ENCODE results near the gene WBP2.
A peak's percentile ranks its signal among the peaks of the same experiment; 100 is the strongest.

WBP2 gene

DNA sequence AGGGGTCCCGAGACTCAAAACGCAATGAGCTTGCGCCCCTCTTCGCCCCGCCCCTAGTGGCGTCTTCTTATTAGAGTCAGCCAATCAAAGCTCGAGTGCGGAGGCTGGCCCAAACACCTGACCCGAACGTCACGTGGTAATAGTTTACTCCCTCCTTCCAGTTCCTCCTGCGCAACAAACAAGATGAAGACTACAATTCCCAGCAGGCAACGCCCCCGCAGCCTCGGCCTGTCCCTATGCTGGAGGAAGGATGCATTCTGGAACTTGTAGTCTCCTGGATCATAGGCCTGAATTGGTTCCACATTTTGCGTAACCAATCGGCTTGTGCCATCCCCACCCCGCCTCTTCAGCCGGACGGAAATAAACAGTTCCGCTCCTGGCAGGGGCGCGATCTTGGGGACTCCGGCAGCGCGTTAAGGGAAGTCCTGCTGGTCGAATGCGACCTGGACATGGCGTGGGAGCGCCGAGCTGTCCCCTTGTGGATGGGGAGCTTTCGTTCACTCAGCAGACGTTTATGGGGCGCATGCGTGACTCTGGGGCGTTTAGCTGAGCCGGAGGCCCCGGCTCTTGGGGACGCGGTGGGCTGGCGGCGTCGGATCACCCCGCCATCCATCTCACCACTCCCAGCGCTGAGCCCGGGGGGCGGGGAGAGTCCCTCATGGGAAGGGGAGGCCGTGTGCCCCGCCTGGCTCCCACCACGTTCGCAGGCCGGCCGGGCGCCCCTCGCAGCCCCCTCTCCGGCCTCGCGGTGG lies at the start of gene WBP2:
Gene WBP2 (minus strand): TSS at position 26 of the 752 bp plus-strand sequence. CDS start 38 bp downstream, outside the sequence.
- peak; percentile 93 to 99 (median 98) for DNase-seq

- DNase-seq: no peak
These were observed 47.3 kb upstream of the WBP2 start for GRCh38 chr17:75902406-75902805.

DNA sequence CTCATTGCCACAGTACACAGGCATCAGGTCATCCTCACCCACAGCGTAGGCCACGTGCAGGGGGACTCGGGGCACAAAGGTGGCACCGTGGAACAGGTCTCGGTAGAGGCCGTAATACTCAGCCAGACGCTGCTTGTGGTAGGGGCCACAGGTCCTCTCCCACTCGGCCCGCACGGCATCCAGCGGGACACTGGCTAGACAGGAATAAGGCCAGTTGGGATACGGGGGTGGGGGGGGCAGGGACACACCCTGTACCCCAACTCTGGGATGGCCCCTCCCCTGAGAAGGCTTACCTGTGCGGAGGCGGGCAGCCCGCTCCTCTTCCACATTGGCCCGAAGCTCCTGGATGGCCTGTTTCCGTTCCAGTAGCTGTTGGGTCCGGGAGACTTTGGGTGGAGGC lies 46.6 kb upstream of the WBP2 start:
- DNase-seq: no peak

GRCh38 chr17:75900691-75901533 lies 45.8 kb upstream of the WBP2 start:
- DNase-seq: no peak

GRCh38 chr17:75899767-75900468 lies 44.8 kb upstream of the WBP2 start:
- DNase-seq: no peak

DNA sequence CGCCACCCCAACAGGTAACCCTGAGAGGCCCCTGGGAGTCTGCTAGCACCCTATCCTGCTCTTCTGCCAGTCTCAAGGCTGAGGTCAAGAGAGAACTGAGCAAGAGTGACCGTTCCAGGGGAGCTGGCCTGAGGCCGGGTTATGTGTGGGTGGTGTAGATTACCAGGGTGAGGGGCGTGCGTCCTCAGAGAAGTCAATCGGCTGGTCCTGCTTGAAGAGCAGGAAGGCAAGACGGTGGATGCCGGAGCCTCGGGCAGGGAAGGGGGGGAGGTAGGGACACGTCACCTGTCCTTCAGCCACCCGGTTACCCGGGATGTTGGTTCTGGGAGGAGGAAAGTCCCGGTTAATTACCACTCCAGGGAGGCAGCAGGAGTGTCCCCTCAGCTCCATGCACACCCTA lies 44.2 kb upstream of the WBP2 start:
- DNase-seq: no peak

- no peak for DNase-seq
These were observed 43.7 kb upstream of the WBP2 start for GRCh38 chr17:75898791-75899190.

DNA sequence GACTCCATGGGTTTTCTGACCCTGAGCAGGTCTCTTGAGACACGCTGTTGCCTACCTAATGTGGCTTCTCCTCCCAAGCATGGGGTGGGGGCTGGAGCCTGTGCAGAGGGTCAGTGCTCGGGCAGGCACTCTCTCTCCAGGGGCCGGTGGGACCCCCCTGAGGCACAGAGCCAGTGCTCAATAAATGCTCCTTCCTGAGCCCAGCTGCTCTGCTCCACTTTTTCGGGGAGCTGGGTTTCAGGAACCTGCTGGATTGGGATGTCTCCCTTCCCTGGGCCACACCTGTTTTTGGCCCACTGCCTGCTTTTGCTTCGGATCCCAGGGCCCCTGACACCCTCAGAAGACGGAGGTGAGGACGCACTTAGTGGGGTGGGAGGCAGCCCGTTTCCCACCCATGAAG lies 42.9 kb upstream of the WBP2 start:
- no peak for DNase-seq

GRCh38 chr17:75897160-75898019 lies 42.3 kb upstream of the WBP2 start:
- peak in 1 of 6 experiments; percentile 32 for DNase-seq

GRCh38 chr17:75896415-75897159 lies 41.5 kb upstream of the WBP2 start, which contains the start of gene TRIM65:
Gene TRIM65, minus strand, starts transcription at chr17:75896951. Its CDS starts 14 bp downstream, at chr17:75896937.
- DNase-seq: peak; percentile 55 to 86 (median 69)

- no peak for DNase-seq
These were observed 40.4 kb upstream of the WBP2 start for GRCh38 chr17:75895370-75896155.

GRCh38 chr17:75894049-75894733 lies 39.1 kb upstream of the WBP2 start:
- no peak for DNase-seq

DNA sequence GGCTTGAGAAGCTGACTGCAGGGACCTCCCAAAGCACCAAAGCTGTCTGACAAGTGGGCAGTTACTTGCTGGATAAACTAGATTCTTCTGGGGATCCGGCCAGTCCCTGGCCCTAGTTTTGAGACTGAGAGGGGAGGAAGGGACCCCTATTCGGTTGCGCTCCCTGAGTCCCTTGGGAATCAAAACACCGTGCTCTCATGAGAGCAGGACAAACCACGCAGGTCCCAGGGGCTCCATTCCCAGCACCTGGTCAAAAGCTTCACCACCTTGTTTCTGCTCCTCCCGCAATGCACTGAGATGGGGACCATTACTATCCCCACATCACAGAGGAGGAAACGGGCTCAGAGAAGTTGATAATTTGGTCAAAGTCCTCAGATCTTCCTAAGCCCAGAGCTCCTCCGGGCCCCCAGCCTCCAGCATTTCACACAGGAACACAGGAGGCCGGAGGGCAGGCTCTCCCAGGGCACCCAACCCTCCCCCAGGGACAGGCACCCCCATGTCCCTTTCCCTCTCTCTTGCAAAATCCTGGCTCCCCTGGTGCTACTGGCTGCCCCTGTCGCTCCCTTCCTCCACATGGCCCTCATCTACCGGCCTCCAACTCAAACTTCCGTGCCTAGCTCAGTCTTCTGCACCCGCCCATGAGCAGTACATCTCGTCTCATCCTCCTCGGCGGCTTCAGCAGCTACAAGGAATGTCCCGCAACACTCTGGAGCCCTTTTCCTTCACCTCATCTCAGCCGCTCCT lies 38.3 kb upstream of the WBP2 start:
- no peak for DNase-seq

GRCh38 chr17:75892556-75893224 lies 37.6 kb upstream of the WBP2 start:
- peak in 1 of 6 experiments; percentile 5 for DNase-seq

- no peak for DNase-seq
These were observed 36.7 kb upstream of the WBP2 start for GRCh38 chr17:75891605-75892555.

DNA sequence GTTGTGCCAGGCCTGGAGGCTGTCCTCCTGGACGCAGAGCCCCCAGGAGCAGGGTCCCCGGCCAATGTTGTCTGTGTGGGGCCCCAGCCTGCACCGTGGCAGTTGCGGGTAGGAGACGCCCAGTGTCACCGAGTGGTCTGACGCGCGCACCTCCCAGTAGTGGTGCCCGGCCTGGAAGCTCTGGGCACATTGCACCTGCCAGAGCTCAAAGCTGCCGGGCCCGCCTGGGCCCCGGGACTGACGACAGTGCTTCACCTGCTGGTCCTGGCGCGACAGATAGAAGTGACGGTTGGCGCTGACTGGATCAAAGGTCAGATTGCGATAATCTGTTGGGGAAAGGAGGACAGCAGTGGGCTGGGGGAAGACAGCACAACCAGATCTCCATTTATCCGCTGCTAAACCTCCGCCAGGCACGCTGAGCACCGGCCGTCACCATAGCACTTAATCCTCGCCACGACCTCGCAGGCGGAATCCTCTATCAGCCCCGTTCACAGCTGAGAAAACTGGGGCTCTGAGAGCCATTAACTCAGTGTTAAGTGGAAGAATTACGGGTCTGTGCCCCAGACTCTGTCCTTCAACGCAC lies 36.0 kb upstream of the WBP2 start:
- DNase-seq: no peak

DNA sequence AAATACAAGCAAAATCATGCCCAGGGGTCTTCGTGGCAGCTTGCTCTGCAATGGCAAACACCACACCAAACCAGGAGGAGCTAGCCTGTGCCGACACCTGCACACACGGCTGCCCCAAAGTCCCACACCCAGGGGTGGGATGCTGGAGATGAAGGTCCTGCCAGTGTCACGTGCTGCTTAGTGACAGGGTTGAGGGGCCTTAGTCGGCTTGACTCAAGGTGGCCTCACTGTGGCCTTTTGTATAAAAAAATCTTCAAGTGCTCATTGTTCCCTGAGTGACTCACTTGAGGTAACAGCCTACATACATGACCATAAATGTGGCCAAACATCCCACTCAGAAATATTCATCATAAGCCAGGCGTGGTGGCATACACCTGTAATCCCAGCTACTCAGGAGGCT lies 34.3 kb upstream of the WBP2 start:
- no peak for DNase-seq

Data from stimulated activated naive CD4-positive, alpha-beta T cell (primary cell).